Esophagus squamous epithelium (tissue), 5 donors: Measurements from ENCODE around the gene TMEM145. TPM values are rescaled to one million over a fixed set of nuclear protein-coding genes. Genes with fewer than 3 reads are reported as not detected.
"Not testable (repeated sequence)": the region's sequence is repeated elsewhere in the genome, so short reads cannot be mapped to it uniquely, and the experiment has no call there.

Experiments
- DNase-seq: peaks from one replicate; lab custom pipeline; 2025; lab: John Stamatoyannopoulos, UW
- H3K27ac ChIP-seq, 4 donors: fragments of 200-600 bp; sonication (generic); one replicate each; pipeline ENCODE4 v1.5.1; 2016 to 2019; ENCODE audit warnings: mild to moderate bottlenecking in 1 of 4
- H3K27me3 ChIP-seq, 4 donors: fragments of 200-600 bp; sonication (generic); 1 replicate in 3 of 4; 2 replicates in 1 of 4; pipeline versions ENCODE4 v1.5.1 to v1.6.0; 2017 to 2021; ENCODE audit warnings: antibody characterized with exemption in 1 of 4
- H3K36me3 ChIP-seq, 3 donors: fragments of 200-600 bp; sonication (generic); one replicate each; pipeline ENCODE4 v1.5.1; 2016 to 2019
- H3K4me1 ChIP-seq, 3 donors: fragments of 200-600 bp; sonication (generic); one replicate each; pipeline ENCODE4 v1.5.1; 2017 to 2019
- H3K4me3 ChIP-seq, 4 donors: fragments of 200-600 bp; sonication (generic); 1 replicate in 3 of 4; 2 replicates in 1 of 4; pipeline ENCODE4 v1.5.1; 2016 to 2019; ENCODE audit warnings: mild to moderate bottlenecking in 2 of 4, moderate library complexity in 1 of 4
- H3K9me3 ChIP-seq, 3 donors: fragments of 200-600 bp; sonication (generic); one replicate each; pipeline ENCODE4 v1.5.1; 2016 to 2019
- POLR2A ChIP-seq, 4 donors: fragments of 450-650 bp; IDR thresholded peaks; one replicate each; pipeline ENCODE4 v1.6.1; 2017; ENCODE audit warnings: antibody characterized with exemption in 4 of 4, mild to moderate bottlenecking in 4 of 4, moderate library complexity in 3 of 4
- WGBS, 2 donors: methylation state at CpG; one replicate each; pipeline ENCODE4 v1.1.5; 2018; 5-methylcytosine and 5-hydroxymethylcytosine counted together
- intact Hi-C: fragments of 100-400 bp; cut with DNase I; formaldehyde crosslinking; loops from one replicate; pipeline ENCODE4 v1.15.0; 2022
- total RNA-seq, 4 donors: library from RNA; depleted of rRNA; stranded (reverse); fragments of >200 nt; gene quantifications; one replicate each; pipeline ENCODE4 v1.1.0, GENCODE V29; 2016
- TF ChIP-seq, protein P1 (sequence below), 6 experiments: fragments of 450-650 bp in 4 of 6; fragments of 200-600 bp in 2 of 6; sonication (generic) in 2 of 6; IDR thresholded peaks; one replicate each; pipeline ENCODE4 v1.5.1; 2016 to 2019; ENCODE audit warnings: antibody characterized with exemption in 6 of 6, mild to moderate bottlenecking in 4 of 6, moderate library complexity in 4 of 6
- donor health status: DM: yes; HTN: yes; CAD: no.

The TMEM145 gene
- total RNA-seq, 4 donors from 2014 or later = not detected

DNA sequence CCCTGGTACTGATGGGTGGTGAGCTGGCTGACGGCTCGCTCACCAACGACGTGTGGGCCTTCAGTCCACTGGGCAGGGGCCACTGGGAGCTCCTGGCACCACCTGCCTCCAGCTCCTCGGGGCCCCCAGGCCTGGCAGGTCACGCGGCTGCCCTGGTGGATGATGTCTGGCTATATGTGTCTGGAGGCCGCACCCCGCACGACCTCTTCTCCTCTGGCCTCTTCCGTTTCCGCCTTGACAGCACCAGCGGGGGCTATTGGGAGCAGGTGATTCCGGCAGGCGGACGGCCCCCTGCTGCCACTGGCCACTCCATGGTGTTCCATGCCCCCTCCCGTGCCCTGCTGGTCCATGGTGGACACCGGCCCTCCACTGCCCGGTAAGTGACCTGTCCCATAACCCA is 22.9 kb downstream of the TMEM145 start:
- 92 to 98% methylated on average over 3 to 6 of the region's 19 CpGs for WGBS, 2 donors
- H3K4me1 ChIP-seq = no peaks in the 10 kb centered on the region
- peaks cover 0 to 68% (median 0%) of the 10 kb centered on the region in 3 donors for H3K36me3 ChIP-seq
- no peaks in the 10 kb centered on the region for H3K9me3 ChIP-seq
- no peak for DNase-seq
- TF ChIP-seq POLR2A (IDR thresholded peaks at IDR 0.05) = no peak
- TF ChIP-seq, protein P1, sequence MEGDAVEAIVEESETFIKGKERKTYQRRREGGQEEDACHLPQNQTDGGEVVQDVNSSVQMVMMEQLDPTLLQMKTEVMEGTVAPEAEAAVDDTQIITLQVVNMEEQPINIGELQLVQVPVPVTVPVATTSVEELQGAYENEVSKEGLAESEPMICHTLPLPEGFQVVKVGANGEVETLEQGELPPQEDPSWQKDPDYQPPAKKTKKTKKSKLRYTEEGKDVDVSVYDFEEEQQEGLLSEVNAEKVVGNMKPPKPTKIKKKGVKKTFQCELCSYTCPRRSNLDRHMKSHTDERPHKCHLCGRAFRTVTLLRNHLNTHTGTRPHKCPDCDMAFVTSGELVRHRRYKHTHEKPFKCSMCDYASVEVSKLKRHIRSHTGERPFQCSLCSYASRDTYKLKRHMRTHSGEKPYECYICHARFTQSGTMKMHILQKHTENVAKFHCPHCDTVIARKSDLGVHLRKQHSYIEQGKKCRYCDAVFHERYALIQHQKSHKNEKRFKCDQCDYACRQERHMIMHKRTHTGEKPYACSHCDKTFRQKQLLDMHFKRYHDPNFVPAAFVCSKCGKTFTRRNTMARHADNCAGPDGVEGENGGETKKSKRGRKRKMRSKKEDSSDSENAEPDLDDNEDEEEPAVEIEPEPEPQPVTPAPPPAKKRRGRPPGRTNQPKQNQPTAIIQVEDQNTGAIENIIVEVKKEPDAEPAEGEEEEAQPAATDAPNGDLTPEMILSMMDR (IDR thresholded peaks at IDR 0.05) = no peak
- H3K4me3 ChIP-seq = no peak overlapping the region
- intact Hi-C loops = no loop called here
- H3K27me3 ChIP-seq = no peaks in the 10 kb centered on the region
- no peak overlapping the region for H3K27ac ChIP-seq

DNA sequence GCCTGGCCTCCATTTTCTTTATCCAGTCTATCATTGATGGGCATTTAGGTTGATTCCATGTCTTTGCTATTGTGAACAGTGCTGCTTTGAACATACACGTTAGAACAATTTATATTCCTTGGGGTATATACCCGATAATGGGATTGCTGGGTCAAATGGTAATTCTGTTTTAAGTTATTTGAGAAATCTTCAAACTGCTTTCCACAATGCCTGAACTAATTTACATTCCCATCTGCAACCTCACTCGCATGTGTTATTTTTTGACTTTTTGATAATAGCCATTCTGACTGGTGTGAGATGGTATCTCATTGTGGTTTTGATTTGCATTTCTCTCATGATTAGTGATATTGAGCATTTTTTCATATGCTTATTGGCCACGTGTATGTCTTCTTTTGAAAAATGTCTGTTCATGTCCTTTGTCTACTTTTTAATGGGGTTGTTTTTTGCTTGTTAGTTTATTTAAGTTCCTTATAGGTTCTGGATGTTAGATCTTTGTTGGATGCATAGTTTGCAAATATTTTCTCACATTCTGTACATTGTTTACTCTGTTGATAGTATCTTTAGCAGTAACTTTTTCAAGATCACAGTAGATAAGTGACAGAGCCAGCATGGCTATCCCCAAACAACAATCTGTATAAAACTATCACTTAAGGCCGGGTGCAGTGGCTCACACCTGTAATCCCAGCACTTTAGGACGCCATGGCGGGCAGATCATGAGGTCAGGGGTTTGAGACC is 26.2 kb downstream of the TMEM145 start:
- H3K27me3 ChIP-seq, intact Hi-C loops, H3K4me1 ChIP-seq, H3K4me3 ChIP-seq, DNase-seq, H3K27ac ChIP-seq, H3K9me3 ChIP-seq: not testable (repeated sequence)
- peaks cover 0 to 87% (median 0%) of the 10 kb centered on the region in 3 donors for H3K36me3 ChIP-seq
- 81 to 90% methylated on average over 7 of the region's 7 CpGs for WGBS, 2 donors

DNA sequence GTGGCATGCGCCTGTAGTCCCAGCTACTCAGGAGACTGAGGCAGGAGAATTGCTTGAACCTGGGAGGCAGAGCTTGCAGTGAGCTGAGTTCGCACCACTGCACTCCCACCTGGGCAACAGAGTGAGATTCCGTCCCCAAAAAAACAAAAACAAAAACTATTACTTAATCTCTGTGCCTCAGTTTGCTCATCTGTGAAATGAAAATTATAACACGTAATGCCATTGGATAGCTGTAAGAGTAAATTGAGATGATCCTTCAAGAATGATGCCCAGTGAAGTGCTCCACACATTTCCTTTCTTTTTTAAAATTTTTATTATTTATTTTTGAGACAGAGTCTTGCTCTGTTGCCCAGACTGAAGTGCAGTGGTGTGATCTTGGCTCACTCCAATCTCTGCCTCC is 26.8 kb downstream of the TMEM145 start:
- peaks cover 0 to 87% (median 0%) of the 10 kb centered on the region in 3 donors for H3K36me3 ChIP-seq
- H3K4me3 ChIP-seq, H3K9me3 ChIP-seq, intact Hi-C loops, H3K27me3 ChIP-seq, H3K4me1 ChIP-seq, H3K27ac ChIP-seq, DNase-seq: not testable (repeated sequence)
- WGBS, 2 donors = 94 to 96% methylated on average over 4 of the region's 4 CpGs

DNA sequence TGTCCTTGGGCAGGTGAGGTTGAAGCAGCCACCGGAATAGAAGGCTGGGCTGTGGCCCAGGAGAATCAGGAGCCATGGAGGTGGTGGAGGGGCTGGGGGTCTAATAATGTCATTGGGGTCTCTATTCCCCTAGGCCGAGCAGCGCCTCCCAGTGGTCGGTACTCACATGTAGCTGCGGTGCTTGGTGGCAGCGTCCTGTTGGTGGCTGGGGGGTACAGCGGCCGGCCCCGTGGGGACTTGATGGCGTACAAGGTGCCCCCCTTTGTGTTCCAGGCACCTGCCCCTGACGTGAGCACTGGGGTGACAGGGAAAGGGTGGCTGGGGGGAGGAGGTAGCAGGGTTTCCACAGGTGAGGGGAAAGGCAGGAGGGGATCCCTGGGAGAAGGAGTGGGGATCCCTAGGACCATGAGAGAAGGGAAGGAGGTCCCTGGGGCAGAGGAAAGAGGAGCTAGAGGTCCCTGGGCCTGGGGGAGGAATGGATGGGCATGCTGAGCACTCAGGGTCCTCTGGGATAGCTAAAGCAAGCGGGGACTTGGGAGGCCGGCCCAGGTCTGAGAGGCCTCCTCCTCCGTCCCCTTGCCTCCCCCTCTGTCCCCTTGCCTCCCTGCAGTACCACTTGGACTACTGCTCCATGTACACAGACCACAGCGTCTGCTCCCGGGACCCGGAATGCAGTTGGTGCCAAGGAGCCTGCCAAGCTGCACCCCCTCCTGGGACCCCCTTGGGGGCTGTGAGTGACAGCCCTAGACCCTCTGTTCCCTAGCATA is 30.4 kb downstream of the TMEM145 start:
- peaks cover 0 to 16% (median 0%) of the 10 kb centered on the region in 3 donors for H3K4me1 ChIP-seq
- H3K9me3 ChIP-seq = no peaks in the 10 kb centered on the region
- DNase-seq = no peak
- no peak overlapping the region for H3K27ac ChIP-seq
- peaks cover 0 to 74% (median 0%) of the 10 kb centered on the region in 3 donors for H3K36me3 ChIP-seq
- 89 to 91% methylated on average over 9 of the region's 17 CpGs for WGBS, 2 donors
- intact Hi-C loops = no loop called here
- TF ChIP-seq POLR2A (IDR thresholded peaks at IDR 0.05) = no peak
- TF ChIP-seq, protein P1 (IDR thresholded peaks at IDR 0.05) = no peak
- no peaks in the 10 kb centered on the region for H3K27me3 ChIP-seq
- no peak overlapping the region for H3K4me3 ChIP-seq

DNA sequence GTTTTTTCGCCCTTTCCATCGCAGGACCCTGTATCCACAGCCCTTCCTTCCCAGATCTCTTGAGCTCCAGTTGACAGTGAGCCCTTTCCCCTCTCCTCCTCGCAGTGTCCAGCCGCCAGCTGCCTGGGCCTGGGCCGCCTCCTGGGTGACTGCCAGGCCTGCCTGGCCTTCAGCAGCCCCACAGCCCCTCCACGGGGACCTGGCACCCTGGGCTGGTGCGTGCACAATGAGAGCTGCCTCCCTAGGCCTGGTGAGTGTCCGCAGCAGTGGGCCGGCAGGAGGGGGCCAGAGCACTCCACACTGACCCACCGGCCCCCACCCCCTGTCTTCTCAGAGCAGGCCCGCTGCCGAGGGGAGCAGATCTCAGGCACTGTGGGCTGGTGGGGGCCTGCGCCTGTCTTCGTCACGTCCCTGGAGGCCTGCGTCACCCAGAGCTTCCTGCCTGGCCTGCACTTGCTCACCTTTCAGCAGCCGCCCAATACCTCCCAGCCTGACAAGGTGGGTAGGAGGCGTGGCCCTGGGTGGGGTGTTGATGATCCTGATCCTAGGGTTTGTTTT is 31.3 kb downstream of the TMEM145 start:
- H3K4me3 ChIP-seq = no peak overlapping the region
- WGBS, 2 donors = 83 to 94% methylated on average over 4 to 7 of the region's 18 CpGs
- H3K4me1 ChIP-seq = peaks cover 0 to 16% (median 0%) of the 10 kb centered on the region in 3 donors
- DNase-seq = no peak
- TF ChIP-seq POLR2A (IDR thresholded peaks at IDR 0.05) = no peak
- TF ChIP-seq, protein P1 (IDR thresholded peaks at IDR 0.05) = no peak
- intact Hi-C loops = no loop called here
- H3K27me3 ChIP-seq = no peaks in the 10 kb centered on the region
- no peaks in the 10 kb centered on the region for H3K9me3 ChIP-seq
- peaks cover 0 to 77% (median 0%) of the 10 kb centered on the region in 3 donors for H3K36me3 ChIP-seq
- H3K27ac ChIP-seq = no peak overlapping the region
